Left lung (tissue), 10 donors: ENCODE measurements around the gene NFIC. TPM values are rescaled to one million over a fixed set of nuclear protein-coding genes. Genes with fewer than 3 reads are reported as not detected.

Source experiments
- ATAC-seq: fragments of 200-7000 bp; cut with Tn5 transposase; one replicate; pipeline ENCODE4 v1.9.1; 2020; ENCODE audit warnings: moderate library complexity
- DNase-seq, 4 donors: peaks; one replicate each; pipeline ENCODE4 v3.0.0-alpha.2; 2013 to 2020
- H3K27ac ChIP-seq, 2 donors: fragments of 200-600 bp; sonication (generic) in 1 of 2; one replicate each; pipeline versions ENCODE4 v1.5.0 to v1.8.0; 2020 to 2021
- H3K27me3 ChIP-seq, 2 donors: fragments of 200-600 bp; sonication (generic) in 1 of 2; one replicate each; pipeline versions ENCODE4 v1.5.0 to v1.8.0; 2020 to 2021
- H3K36me3 ChIP-seq, 2 donors: fragments of 200-600 bp; sonication (generic) in 1 of 2; one replicate each; pipeline versions ENCODE4 v1.5.0 to v1.8.0; 2020 to 2021
- H3K4me1 ChIP-seq, 2 donors: fragments of 200-600 bp; one replicate each; pipeline ENCODE4 v1.8.0; 2021
- H3K4me3 ChIP-seq, 2 donors: fragments of 200-600 bp; sonication (generic) in 1 of 2; one replicate each; pipeline versions ENCODE4 v1.5.0 to v1.8.0; 2020 to 2021; ENCODE audit warnings: mild to moderate bottlenecking in 1 of 2
- H3K9me3 ChIP-seq, 2 donors: fragments of 200-600 bp; sonication (generic) in 1 of 2; one replicate each; pipeline versions ENCODE4 v1.5.0 to v1.8.0; 2020 to 2021
- CTCF ChIP-seq, 2 donors: fragments of 200-600 bp; sonication (generic) in 1 of 2; IDR thresholded peaks; one replicate each; pipeline versions ENCODE4 v1.5.0 to v1.8.0; 2021; ENCODE audit warnings: antibody characterized with exemption in 2 of 2
- intact Hi-C, 2 donors: fragments of 100-400 bp; cut with DNase I; formaldehyde crosslinking; loops; one replicate each; pipeline versions ENCODE4 v1.11.2 to v1.14.2; 2022
- polyA plus RNA-seq, 6 donors: library from polyadenylated mRNA; unstranded; fragments of 120-200 nt; gene quantifications; one replicate each; pipeline ENCODE4 v1.2.1, GENCODE V29; 2013; ENCODE audit not compliant: insufficient read length in 6 of 6
- total RNA-seq, 2 donors: library from RNA; stranded (reverse); fragmentation: NEBNext Ultra II Directional; extraction: Animal tissue kit (Norgen Biotek cat#: 25700); gene quantifications; one replicate each; pipeline ENCODE4 v1.2.1, GENCODE V29; 2021
- donor health status: DM: no; HTN: yes; CAD: no.
- donor health status: DM: no; HTN: no; CAD: no.

Gene NFIC
- total and polyA plus RNA-seq, 8 donors, result 37.2 to 163 (median 55.7) TPM

GRCh38 chr19:3401004-3401768 is 34.8 kb downstream of the NFIC start:
- DNase-seq, result no peak
- no peak for TF ChIP-seq CTCF (IDR thresholded peaks at IDR 0.05)
- ATAC-seq, result no peak
- H3K9me3 ChIP-seq, result no peaks in the 10 kb centered on the region
- intact Hi-C loops, result no loop called here
- peak overlapping the region in 1 of 2 donors; percentile 53 for H3K27ac ChIP-seq
- H3K4me3 ChIP-seq, result no peak overlapping the region
- peaks cover 38 to 92% of the 10 kb centered on the region in 2 donors for H3K4me1 ChIP-seq
- H3K27me3 ChIP-seq, result no peaks in the 10 kb centered on the region
- no peaks in the 10 kb centered on the region for H3K36me3 ChIP-seq

- Histone ChIP-seq H3K4me3 (peak overlapping the region in 1 of 2 donors; percentile 24), H3K27me3 (no peaks in the 10 kb centered on the region), H3K36me3 (peaks cover 0 to 6% of the 10 kb centered on the region in 2 donors), H3K9me3 (no peaks in the 10 kb centered on the region), H3K27ac (peak overlapping the region; percentile 94 to 97), H3K4me1 (peaks cover 27 to 86% of the 10 kb centered on the region in 2 donors)
- ATAC-seq, result no peak
- intact Hi-C loops, result no loop called here
- DNase-seq, result no peak
- no peak for TF ChIP-seq CTCF (IDR thresholded peaks at IDR 0.05)
Observed at GRCh38 chr19:3402631-3403443, 36.5 kb downstream of the NFIC start.

GRCh38 chr19:3403489-3404323 is 37.3 kb downstream of the NFIC start:
- TF ChIP-seq CTCF (IDR thresholded peaks at IDR 0.05), result no peak
- peak overlapping the region; percentile 94 to 97 for H3K27ac ChIP-seq
- ATAC-seq, result peak; percentile 80
- no peaks in the 10 kb centered on the region for H3K9me3 ChIP-seq
- intact Hi-C loops, result no loop called here
- H3K36me3 ChIP-seq, result peaks cover 0 to 15% of the 10 kb centered on the region in 2 donors
- H3K27me3 ChIP-seq, result no peaks in the 10 kb centered on the region
- peak overlapping the region; percentile 14 to 24 for H3K4me3 ChIP-seq
- peak; percentile 87 to 95 (median 90) for DNase-seq
- peaks cover 20 to 84% of the 10 kb centered on the region in 2 donors for H3K4me1 ChIP-seq

- peaks cover 13 to 84% of the 10 kb centered on the region in 2 donors for H3K4me1 ChIP-seq
- no peak for TF ChIP-seq CTCF (IDR thresholded peaks at IDR 0.05)
- intact Hi-C loops, result no loop called here
- H3K9me3 ChIP-seq, result no peaks in the 10 kb centered on the region
- ATAC-seq (peak; percentile 73), DNase-seq (peak; percentile 78 to 92 (median 87))
- peak overlapping the region; percentile 94 to 97 for H3K27ac ChIP-seq
- peaks cover 0 to 20% of the 10 kb centered on the region in 2 donors for H3K36me3 ChIP-seq
- H3K27me3 ChIP-seq, result no peaks in the 10 kb centered on the region
- peak overlapping the region; percentile 6 to 24 for H3K4me3 ChIP-seq
Observed at GRCh38 chr19:3404324-3405260, 38.2 kb downstream of the NFIC start.
